K562 (cell line): ENCODE data around the gene LRCOL1. TPM values are rescaled to one million over a fixed set of nuclear protein-coding genes. Genes with fewer than 3 reads are reported as not detected.

Experiments
- EGR1 ChIP-seq: fragments of 450-650 bp; conservative IDR thresholded peaks from 2 replicates; pipeline ENCODE4 v1.6.1; 2017; ENCODE audit warnings: mild to moderate bottlenecking
- HCFC1 ChIP-seq: IDR thresholded peaks from 2 replicates; pipeline ENCODE4 v1.6.1; 2012; ENCODE audit warnings: low read depth, low read length, improper control_type of control experiment
- SAFB ChIP-seq: fragments of 200-400 bp; formaldehyde crosslinking; IDR thresholded peaks from 2 replicates; pipeline ENCODE4 v1.6.1; 2017; ENCODE audit warnings: low read depth, low read length, borderline replicate concordance
- polyA plus RNA-seq, 8 experiments: library from polyadenylated mRNA; depleted of rRNA in 4 of 8; stranded (reverse) in 5 of 8; unstranded in 3 of 8; fragments of >200 nt; fragmentation: Nextera tagmentation in 2 of 8; fragmentation: Illumina TruSeq in 1 of 8; extraction: Ambion mirVana in 2 of 8; extraction: Trizol in 1 of 8; gene quantifications; 2 replicates each; pipeline versions ENCODE4 v1.2.1 to v1.2.3, GENCODE V29; 2011 to 2014; ENCODE audit warnings: inconsistent platforms in 1 of 8, missing spikeins in 1 of 8
- total RNA-seq, 7 experiments: library from RNA; depleted of rRNA in 6 of 7; stranded (reverse); fragments of >200 nt in 6 of 7; fragmentation: Illumina TruSeq in 2 of 7; extraction: Trizol in 2 of 7; gene quantifications; 2 replicates each; pipeline versions ENCODE4 v1.2.1 to v1.2.3, GENCODE V29; 2011 to 2021; ENCODE audit warnings: low replicate concordance in 1 of 7
- TF ChIP-seq, protein P1 (sequence below): sonication (generic); formaldehyde crosslinking; IDR thresholded peaks from 2 replicates; pipeline ENCODE4 v1.8.0; 2023; ENCODE audit warnings: missing genetic modification reagents, mild to moderate bottlenecking, borderline replicate concordance
- TF ChIP-seq, protein P2 (sequence below): fragments of 250-450 bp; sonication (Bioruptor Pico); IDR thresholded peaks from 2 replicates; pipeline ENCODE4 v1.9.0; 2021; ENCODE audit warnings: mild to moderate bottlenecking, inconsistent platforms

Gene LRCOL1
- total and polyA plus RNA-seq, 9 of the 15 experiments (the other 6 are each of a cell fraction or from before 2014, with no cell fraction given), result not detected

DNA sequence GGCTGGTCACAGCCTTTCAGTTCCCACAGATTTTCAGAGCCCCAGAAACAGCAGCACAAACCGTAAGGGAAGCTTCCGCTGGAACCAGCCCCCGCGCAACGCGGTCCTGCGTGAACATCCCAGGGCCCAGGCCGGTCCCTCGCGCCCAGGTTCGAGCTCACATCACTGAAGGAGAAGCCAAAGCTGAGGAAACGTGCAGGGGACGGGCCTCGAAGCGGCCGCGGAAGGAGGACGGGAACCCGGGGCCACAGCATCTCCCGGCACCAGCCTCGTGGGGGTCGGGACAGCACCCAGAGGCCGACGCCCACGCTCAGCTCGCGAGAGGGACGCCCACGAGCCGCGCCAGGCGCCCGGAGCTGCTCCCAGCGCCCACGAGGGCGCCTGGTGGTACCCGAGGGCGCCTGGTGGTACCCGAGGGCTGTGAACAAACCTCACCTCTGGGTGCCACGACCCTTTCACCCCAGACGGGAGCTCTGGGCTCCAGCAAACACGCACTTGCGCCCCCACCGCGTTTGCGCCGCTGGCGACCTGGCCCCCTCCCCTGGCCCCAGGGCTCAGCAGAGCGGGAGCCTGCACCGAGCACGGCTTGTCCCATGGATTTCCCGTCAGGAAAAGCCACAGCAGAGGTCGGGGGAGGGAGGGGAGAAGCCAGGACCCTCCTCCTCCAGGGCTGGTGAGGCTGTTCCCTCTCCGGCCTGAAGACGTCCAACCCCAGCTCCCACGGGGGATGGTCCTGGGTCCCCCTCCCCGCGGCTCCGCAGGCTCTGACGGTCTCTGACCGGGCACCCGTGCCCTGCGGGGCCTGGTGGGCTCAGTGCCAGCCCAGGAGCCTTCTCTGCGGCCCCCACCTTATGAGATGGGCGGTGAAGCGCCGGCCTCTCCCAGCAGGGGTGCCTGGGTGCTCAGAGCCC, 6.9 kb downstream of the LRCOL1 start (continued):
- TF ChIP-seq, protein P1, sequence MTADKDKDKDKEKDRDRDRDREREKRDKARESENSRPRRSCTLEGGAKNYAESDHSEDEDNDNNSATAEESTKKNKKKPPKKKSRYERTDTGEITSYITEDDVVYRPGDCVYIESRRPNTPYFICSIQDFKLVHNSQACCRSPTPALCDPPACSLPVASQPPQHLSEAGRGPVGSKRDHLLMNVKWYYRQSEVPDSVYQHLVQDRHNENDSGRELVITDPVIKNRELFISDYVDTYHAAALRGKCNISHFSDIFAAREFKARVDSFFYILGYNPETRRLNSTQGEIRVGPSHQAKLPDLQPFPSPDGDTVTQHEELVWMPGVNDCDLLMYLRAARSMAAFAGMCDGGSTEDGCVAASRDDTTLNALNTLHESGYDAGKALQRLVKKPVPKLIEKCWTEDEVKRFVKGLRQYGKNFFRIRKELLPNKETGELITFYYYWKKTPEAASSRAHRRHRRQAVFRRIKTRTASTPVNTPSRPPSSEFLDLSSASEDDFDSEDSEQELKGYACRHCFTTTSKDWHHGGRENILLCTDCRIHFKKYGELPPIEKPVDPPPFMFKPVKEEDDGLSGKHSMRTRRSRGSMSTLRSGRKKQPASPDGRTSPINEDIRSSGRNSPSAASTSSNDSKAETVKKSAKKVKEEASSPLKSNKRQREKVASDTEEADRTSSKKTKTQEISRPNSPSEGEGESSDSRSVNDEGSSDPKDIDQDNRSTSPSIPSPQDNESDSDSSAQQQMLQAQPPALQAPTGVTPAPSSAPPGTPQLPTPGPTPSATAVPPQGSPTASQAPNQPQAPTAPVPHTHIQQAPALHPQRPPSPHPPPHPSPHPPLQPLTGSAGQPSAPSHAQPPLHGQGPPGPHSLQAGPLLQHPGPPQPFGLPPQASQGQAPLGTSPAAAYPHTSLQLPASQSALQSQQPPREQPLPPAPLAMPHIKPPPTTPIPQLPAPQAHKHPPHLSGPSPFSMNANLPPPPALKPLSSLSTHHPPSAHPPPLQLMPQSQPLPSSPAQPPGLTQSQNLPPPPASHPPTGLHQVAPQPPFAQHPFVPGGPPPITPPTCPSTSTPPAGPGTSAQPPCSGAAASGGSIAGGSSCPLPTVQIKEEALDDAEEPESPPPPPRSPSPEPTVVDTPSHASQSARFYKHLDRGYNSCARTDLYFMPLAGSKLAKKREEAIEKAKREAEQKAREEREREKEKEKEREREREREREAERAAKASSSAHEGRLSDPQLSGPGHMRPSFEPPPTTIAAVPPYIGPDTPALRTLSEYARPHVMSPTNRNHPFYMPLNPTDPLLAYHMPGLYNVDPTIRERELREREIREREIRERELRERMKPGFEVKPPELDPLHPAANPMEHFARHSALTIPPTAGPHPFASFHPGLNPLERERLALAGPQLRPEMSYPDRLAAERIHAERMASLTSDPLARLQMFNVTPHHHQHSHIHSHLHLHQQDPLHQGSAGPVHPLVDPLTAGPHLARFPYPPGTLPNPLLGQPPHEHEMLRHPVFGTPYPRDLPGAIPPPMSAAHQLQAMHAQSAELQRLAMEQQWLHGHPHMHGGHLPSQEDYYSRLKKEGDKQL, result no peak
- TF ChIP-seq, protein P2, sequence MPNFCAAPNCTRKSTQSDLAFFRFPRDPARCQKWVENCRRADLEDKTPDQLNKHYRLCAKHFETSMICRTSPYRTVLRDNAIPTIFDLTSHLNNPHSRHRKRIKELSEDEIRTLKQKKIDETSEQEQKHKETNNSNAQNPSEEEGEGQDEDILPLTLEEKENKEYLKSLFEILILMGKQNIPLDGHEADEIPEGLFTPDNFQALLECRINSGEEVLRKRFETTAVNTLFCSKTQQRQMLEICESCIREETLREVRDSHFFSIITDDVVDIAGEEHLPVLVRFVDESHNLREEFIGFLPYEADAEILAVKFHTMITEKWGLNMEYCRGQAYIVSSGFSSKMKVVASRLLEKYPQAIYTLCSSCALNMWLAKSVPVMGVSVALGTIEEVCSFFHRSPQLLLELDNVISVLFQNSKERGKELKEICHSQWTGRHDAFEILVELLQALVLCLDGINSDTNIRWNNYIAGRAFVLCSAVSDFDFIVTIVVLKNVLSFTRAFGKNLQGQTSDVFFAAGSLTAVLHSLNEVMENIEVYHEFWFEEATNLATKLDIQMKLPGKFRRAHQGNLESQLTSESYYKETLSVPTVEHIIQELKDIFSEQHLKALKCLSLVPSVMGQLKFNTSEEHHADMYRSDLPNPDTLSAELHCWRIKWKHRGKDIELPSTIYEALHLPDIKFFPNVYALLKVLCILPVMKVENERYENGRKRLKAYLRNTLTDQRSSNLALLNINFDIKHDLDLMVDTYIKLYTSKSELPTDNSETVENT (CRISPR knock-in tag), result no peak
- TF ChIP-seq HCFC1 (no peak), SAFB (peak; percentile 72), EGR1 (peak; percentile 29)
- TF ChIP-seq, all 486 proteins: peak for 3
